Upper lobe of left lung (tissue), 6 donors: ENCODE data around the gene SCRT2. TPM values are rescaled to one million over a fixed set of nuclear protein-coding genes. Genes with fewer than 3 reads are reported as not detected.

Source experiments
- ATAC-seq, 2 donors: fragments of 200-7000 bp; cut with Tn5 transposase; one replicate each; pipeline ENCODE4 v1.9.1; 2022; ENCODE audit warnings: mild to moderate bottlenecking in 2 of 2, moderate library complexity in 2 of 2; ENCODE audit not compliant: low FRiP score in 2 of 2
- DNase-seq, 2 donors: peaks; one replicate each; pipeline ENCODE4 v3.0.0-alpha.2; 2019 to 2020
- H3K27ac ChIP-seq, 4 donors: fragments of 200-600 bp; sonication (generic); one replicate each; pipeline ENCODE4 v1.5.1; 2016 to 2019
- H3K27me3 ChIP-seq, 4 donors: fragments of 200-600 bp; sonication (generic); one replicate each; pipeline ENCODE4 v1.5.1; 2017 to 2019
- H3K36me3 ChIP-seq, 4 donors: fragments of 200-600 bp; sonication (generic); one replicate each; pipeline ENCODE4 v1.5.1; 2016 to 2019
- H3K4me1 ChIP-seq, 4 donors: fragments of 200-600 bp; sonication (generic); one replicate each; pipeline ENCODE4 v1.5.1; 2018 to 2019
- H3K4me3 ChIP-seq, 4 donors: fragments of 200-600 bp; sonication (generic); one replicate each; pipeline ENCODE4 v1.5.1; 2017 to 2019; ENCODE audit warnings: mild to moderate bottlenecking in 2 of 4, moderate library complexity in 1 of 4
- H3K9me3 ChIP-seq, 4 donors: fragments of 200-600 bp; sonication (generic); one replicate each; pipeline ENCODE4 v1.5.1; 2018 to 2019
- CTCF ChIP-seq, 6 experiments: fragments of 450-650 bp in 4 of 6; fragments of 200-600 bp in 2 of 6; sonication (generic) in 2 of 6; IDR thresholded peaks; one replicate each; pipeline ENCODE4 v1.5.1; 2016 to 2019; ENCODE audit warnings: antibody characterized with exemption in 6 of 6
- EP300 ChIP-seq, 4 donors: sonication (generic); formaldehyde crosslinking; IDR thresholded peaks; one replicate each; pipeline ENCODE4 v1.5.1; 2017; ENCODE audit warnings: antibody characterized with exemption in 4 of 4, control low read depth in 2 of 4
- POLR2A ChIP-seq, 4 donors: fragments of 450-650 bp; IDR thresholded peaks; one replicate each; pipeline ENCODE4 v1.5.1; 2016 to 2017; ENCODE audit warnings: antibody characterized with exemption in 4 of 4, mild to moderate bottlenecking in 2 of 4
- POLR2AphosphoS5 ChIP-seq, 2 donors: sonication (generic); formaldehyde crosslinking; IDR thresholded peaks; one replicate each; pipeline ENCODE4 v1.5.1; 2017; ENCODE audit warnings: antibody characterized with exemption in 2 of 2
- WGBS, 2 donors: methylation state at CpG; one replicate each; pipeline ENCODE4 v1.1.5; 2017 to 2018; 5-methylcytosine and 5-hydroxymethylcytosine counted together
- total RNA-seq, 6 donors: library from RNA; depleted of rRNA in 4 of 6; stranded (reverse); fragments of >200 nt in 4 of 6; gene quantifications; one replicate each; pipeline versions ENCODE4 v1.1.0 to v1.2.1, GENCODE V29; 2016 to 2021
- donor health status: DM: no; HTN: no; CAD: no; lungs with moderate emphysema.
- donor health status: DM: no; HTN: yes; CAD: no; lungs with severe emphysema.

The SCRT2 gene
- total RNA-seq, 6 donors from 2014 or later = not detected

DNA sequence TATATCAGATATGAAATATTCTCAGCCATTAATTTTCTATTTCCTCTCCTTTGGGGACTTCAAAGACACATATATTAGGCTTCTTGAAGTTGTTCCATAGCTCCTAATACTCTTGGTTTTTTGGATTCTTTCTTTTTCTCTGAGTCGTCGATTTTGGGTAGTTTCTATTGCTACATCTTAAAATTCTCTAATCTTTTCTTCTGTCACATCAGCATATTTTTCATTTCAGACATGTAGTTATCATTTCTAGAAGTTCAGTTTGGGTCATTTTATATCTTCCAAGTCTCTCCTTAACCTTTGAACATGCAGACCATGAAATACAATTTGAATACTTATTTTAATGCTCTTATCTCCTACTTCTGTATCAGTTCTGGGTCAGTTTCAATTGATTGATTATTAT is 38.9 kb upstream of the SCRT2 start:
- H3K27me3 ChIP-seq = peaks cover 0 to 15% (median 5%) of the 10 kb centered on the region in 4 donors
- no peak for ATAC-seq
- DNase-seq = no peak
- 87 to 96% methylated on average over 2 of the region's 2 CpGs for WGBS, 2 donors
- H3K4me3 ChIP-seq = no peak overlapping the region
- no peak overlapping the region for H3K27ac ChIP-seq
- no peaks in the 10 kb centered on the region for H3K36me3 ChIP-seq
- no peak for TF ChIP-seq POLR2A (IDR thresholded peaks at IDR 0.05)
- TF ChIP-seq EP300 (IDR thresholded peaks at IDR 0.05) = no peak
- no peak for TF ChIP-seq POLR2AphosphoS5 (IDR thresholded peaks at IDR 0.05)
- TF ChIP-seq CTCF (IDR thresholded peaks at IDR 0.05) = no peak
- peaks cover 0 to 14% (median 8%) of the 10 kb centered on the region in 4 donors for H3K9me3 ChIP-seq
- H3K4me1 ChIP-seq = peaks cover 0 to 9% (median 2%) of the 10 kb centered on the region in 4 donors

- Histone ChIP-seq H3K9me3 (peaks cover 0 to 22% (median 8%) of the 10 kb centered on the region in 4 donors), H3K4me3 (no peak overlapping the region), H3K27ac (no peak overlapping the region), H3K4me1 (peaks cover 0 to 11% (median 2%) of the 10 kb centered on the region in 4 donors), H3K36me3 (no peaks in the 10 kb centered on the region), H3K27me3 (peaks cover 0 to 16% (median 7%) of the 10 kb centered on the region in 4 donors)
- no peak for TF ChIP-seq CTCF (IDR thresholded peaks at IDR 0.05)
- no peak for TF ChIP-seq POLR2AphosphoS5 (IDR thresholded peaks at IDR 0.05)
- no peak for TF ChIP-seq EP300 (IDR thresholded peaks at IDR 0.05)
- DNase-seq (no peak), ATAC-seq (peak in 1 of 2 donors; percentile 44)
- WGBS, 2 donors = 63 to 67% methylated on average over 2 of the region's 2 CpGs
These were observed 36.0 kb upstream of the SCRT2 start for GRCh38 chr20:711576-711975.

GRCh38 chr20:710780-711450 is 35.3 kb upstream of the SCRT2 start:
- peaks cover 0 to 16% (median 7%) of the 10 kb centered on the region in 4 donors for H3K27me3 ChIP-seq

GRCh38 chr20:709991-710779 is 34.6 kb upstream of the SCRT2 start:
- Histone ChIP-seq H3K27me3 (peaks cover 0 to 16% (median 7%) of the 10 kb centered on the region in 4 donors), H3K27ac (no peak overlapping the region), H3K4me3 (no peak overlapping the region), H3K36me3 (no peaks in the 10 kb centered on the region), H3K4me1 (peaks cover 0 to 11% (median 2%) of the 10 kb centered on the region in 4 donors), H3K9me3 (peaks cover 0 to 22% (median 8%) of the 10 kb centered on the region in 4 donors)
- TF ChIP-seq EP300 (IDR thresholded peaks at IDR 0.05) = no peak
- no peak for TF ChIP-seq POLR2AphosphoS5 (IDR thresholded peaks at IDR 0.05)
- peak in 1 of 2 donors; percentile 74 for DNase-seq
- WGBS, 2 donors = 18 to 41% methylated on average over 4 to 31 of the region's 65 CpGs
- no peak for ATAC-seq

More at GRCh38 chr20:710780-711450, 35.3 kb upstream of the SCRT2 start:
- 61 to 68% methylated on average over 15 to 19 of the region's 19 CpGs for WGBS, 2 donors
- H3K36me3 ChIP-seq = no peaks in the 10 kb centered on the region
- no peak for TF ChIP-seq EP300 (IDR thresholded peaks at IDR 0.05)
- H3K27ac ChIP-seq = no peak overlapping the region
- ATAC-seq (no peak), DNase-seq (no peak)
- H3K4me1 ChIP-seq = peaks cover 0 to 11% (median 2%) of the 10 kb centered on the region in 4 donors
- H3K9me3 ChIP-seq = peaks cover 0 to 22% (median 8%) of the 10 kb centered on the region in 4 donors
- H3K4me3 ChIP-seq = no peak overlapping the region

DNA sequence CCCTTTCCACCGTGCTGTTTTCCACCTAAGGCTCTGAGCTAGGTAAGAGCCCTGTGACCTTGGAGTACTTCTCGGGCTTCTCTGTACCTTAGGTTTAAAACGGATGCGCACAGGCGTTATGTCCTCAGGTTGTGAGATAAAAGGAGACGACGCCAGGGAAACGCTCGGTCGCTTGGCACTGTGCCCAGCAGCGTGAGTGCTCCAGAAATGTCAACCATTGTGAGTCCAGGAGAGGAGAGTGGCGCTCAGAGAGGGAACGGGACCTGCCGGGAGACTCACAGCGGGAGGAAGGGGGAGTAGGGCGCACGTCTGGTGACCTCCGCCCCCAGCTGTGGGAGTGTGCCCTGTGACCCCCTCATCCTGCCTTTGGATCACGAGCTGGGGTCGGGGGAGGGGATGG is 33.8 kb upstream of the SCRT2 start:
- H3K4me3 ChIP-seq = no peak overlapping the region
- ATAC-seq (no peak), DNase-seq (no peak)
- no peak for TF ChIP-seq CTCF (IDR thresholded peaks at IDR 0.05)
- no peak for TF ChIP-seq POLR2AphosphoS5 (IDR thresholded peaks at IDR 0.05)
- TF ChIP-seq POLR2A (IDR thresholded peaks at IDR 0.05) = no peak
- TF ChIP-seq EP300 (IDR thresholded peaks at IDR 0.05) = no peak
- H3K9me3 ChIP-seq = peaks cover 0 to 22% (median 8%) of the 10 kb centered on the region in 4 donors
- peaks cover 0 to 16% (median 7%) of the 10 kb centered on the region in 4 donors for H3K27me3 ChIP-seq
- H3K27ac ChIP-seq = no peak overlapping the region
- 6 to 18% methylated on average over 11 to 20 of the region's 20 CpGs for whole genome bisulfite sequencing, 2 donors
- H3K36me3 ChIP-seq = no peaks in the 10 kb centered on the region
- peaks cover 0 to 11% (median 2%) of the 10 kb centered on the region in 4 donors for H3K4me1 ChIP-seq
